HEK293T (cell line): ENCODE measurements around the gene TRIM39.

ENCODE experiments used
- CTCF ChIA-PET: fragments of 350-600 bp; formaldehyde crosslinking; extraction: SDS; loops from one replicate; lab custom pipeline; 2021; ENCODE audit warnings: antibody characterized with exemption, inconsistent platforms; lab: Yijun Ruan, JAX
- POLR2A ChIA-PET: fragments of 350-600 bp; formaldehyde crosslinking; extraction: SDS; loops from one replicate; lab custom pipeline; 2020; ENCODE audit warnings: antibody characterized with exemption, inconsistent platforms; lab: Yijun Ruan, JAX
- DNase-seq: peaks from one replicate; pipeline ENCODE4 v3.0.0; 2012; ENCODE audit warnings: mixed read lengths; ENCODE audit errors: extremely low spot score
- ARNT ChIP-seq: fragments of 450-650 bp; IDR thresholded peaks from 2 replicates; pipeline ENCODE4 v1.6.1; 2017; ENCODE audit warnings: mild to moderate bottlenecking
- BHLHE40 ChIP-seq: fragments of 450-650 bp; IDR thresholded peaks from 2 replicates; pipeline ENCODE4 v1.6.1; 2016; ENCODE audit warnings: mild to moderate bottlenecking, moderate library complexity, borderline replicate concordance
- CTBP1 ChIP-seq: fragments of 450-650 bp; IDR thresholded peaks from 2 replicates; pipeline ENCODE4 v1.6.1; 2016; ENCODE audit warnings: borderline replicate concordance
- ELF4 ChIP-seq: fragments of 450-650 bp; IDR thresholded peaks from 2 replicates; pipeline ENCODE4 v1.6.1; 2017; ENCODE audit warnings: antibody characterized with exemption
- FOXA1 ChIP-seq: fragments of 450-650 bp; IDR thresholded peaks from 2 replicates; pipeline ENCODE4 v1.6.1; 2016; ENCODE audit warnings: mild to moderate bottlenecking
- FOXK2 ChIP-seq: fragments of 450-650 bp; IDR thresholded peaks from 2 replicates; pipeline ENCODE4 v1.6.1; 2016; ENCODE audit warnings: mild to moderate bottlenecking
- FOXM1 ChIP-seq: fragments of 450-650 bp; IDR thresholded peaks from 2 replicates; pipeline ENCODE4 v1.6.1; 2017; ENCODE audit warnings: mild to moderate bottlenecking, borderline replicate concordance
- HDGF ChIP-seq: fragments of 450-650 bp; IDR thresholded peaks from 2 replicates; pipeline ENCODE4 v1.6.1; 2017; ENCODE audit warnings: antibody characterized with exemption, borderline replicate concordance
- L3MBTL2 ChIP-seq: fragments of 450-650 bp; conservative IDR thresholded peaks from 2 replicates; pipeline ENCODE4 v1.6.1; 2016; ENCODE audit warnings: mild to moderate bottlenecking
- LEF1 ChIP-seq: fragments of 450-650 bp; IDR thresholded peaks from 2 replicates; pipeline ENCODE4 v1.6.1; 2017; ENCODE audit warnings: mild to moderate bottlenecking, borderline replicate concordance
- NFRKB ChIP-seq: fragments of 450-650 bp; IDR thresholded peaks from 2 replicates; pipeline ENCODE4 v1.6.1; 2016; ENCODE audit warnings: mild to moderate bottlenecking, moderate library complexity
- SP1 ChIP-seq: fragments of 450-650 bp; IDR thresholded peaks from 2 replicates; pipeline ENCODE4 v1.6.1; 2017
- SUZ12 ChIP-seq: fragments of 450-650 bp; IDR thresholded peaks from 2 replicates; pipeline ENCODE4 v1.6.1; 2016; ENCODE audit warnings: mild to moderate bottlenecking
- TARDBP ChIP-seq: fragments of 450-650 bp; IDR thresholded peaks from 2 replicates; pipeline ENCODE4 v1.6.1; 2016
- ZNF384 ChIP-seq: fragments of 450-650 bp; IDR thresholded peaks from 2 replicates; pipeline ENCODE4 v1.6.1; 2016
- TF ChIP-seq, protein P1 (sequence below): fragments of 450-650 bp; IDR thresholded peaks from 2 replicates; pipeline ENCODE4 v1.6.1; 2016

The TRIM39 gene

DNA sequence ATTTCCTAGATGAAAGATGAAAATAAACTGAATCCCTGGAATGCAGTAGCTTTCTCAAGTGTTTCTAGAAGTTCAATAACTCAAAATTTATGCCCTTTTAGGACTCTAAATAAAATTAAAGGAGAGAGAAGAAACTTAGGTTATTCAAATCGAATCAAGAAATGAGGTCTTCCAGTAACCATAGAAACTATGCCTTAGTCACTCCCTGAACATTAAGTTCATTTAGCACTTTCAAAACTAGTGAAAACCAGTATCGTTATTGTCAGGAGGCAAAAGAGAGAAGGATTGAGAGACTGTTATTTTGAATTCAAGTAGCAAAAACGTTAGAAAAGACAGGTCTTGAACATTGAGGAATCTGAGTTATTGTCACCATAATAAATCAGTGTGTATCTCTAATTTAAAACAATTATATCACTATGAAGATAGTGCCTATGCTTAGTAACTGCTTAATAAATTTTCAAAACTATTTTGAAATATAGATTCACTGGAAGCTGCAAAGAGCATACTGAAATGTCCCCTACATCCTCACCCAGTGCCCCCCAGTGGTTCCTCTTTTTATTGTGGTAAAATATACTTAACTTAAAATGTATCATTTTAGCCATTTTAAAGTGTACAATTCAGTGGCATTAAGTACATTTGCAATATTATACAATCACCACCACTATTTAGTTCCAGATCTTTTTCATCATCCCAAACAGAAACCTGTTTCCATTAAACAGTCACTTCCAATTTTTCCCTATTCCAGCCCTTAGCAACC is 22.9 kb downstream of the TRIM39 start:
- no peak for TF ChIP-seq ARNT
- no peak for TF ChIP-seq ZNF384
- TF ChIP-seq TARDBP, result no peak
- no peak for TF ChIP-seq CTBP1
- no peak for TF ChIP-seq NFRKB
- no peak for TF ChIP-seq FOXA1
- no peak for TF ChIP-seq HDGF
- TF ChIP-seq FOXK2, result no peak
- no peak for TF ChIP-seq L3MBTL2
- ChIA-PET CTCF (no interaction called here), POLR2A (interaction anchor here (0.9 kb wide), 1 partner anchor 23 kb away, joined by 3 read pairs; the partner anchor contains the start of gene TRIM39)
- no peak for DNase-seq

DNA sequence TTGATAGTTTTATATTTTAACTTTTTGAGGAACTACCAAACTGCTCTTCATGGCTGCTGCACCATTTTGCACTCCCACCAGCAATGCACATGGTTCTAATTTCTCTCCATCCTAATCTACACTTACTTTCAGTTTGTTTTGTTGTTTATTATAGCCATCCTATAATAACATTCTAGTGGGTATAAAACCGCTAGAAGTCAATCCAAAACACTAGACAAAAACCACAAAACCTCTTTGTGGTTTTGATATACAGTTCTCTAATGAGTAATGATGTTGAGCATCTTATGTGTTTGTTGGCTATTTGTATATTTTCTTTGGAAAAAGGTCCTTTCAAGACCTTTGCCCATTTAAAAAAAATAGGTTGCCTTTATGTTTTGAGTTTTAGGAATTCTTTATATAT is 23.8 kb downstream of the TRIM39 start:
- ChIA-PET CTCF (no interaction called here), POLR2A (interaction anchor here (0.9 kb wide), 1 partner anchor 24 kb away, joined by 3 read pairs; the partner anchor contains the start of gene TRIM39)
- DNase-seq, result no peak
- TF ChIP-seq BHLHE40 (no peak), SP1 (no peak), FOXM1 (no peak), ARNT (no peak), FOXA1 (no peak), LEF1 (no peak), SUZ12 (no peak), ELF4 (no peak), ZNF384 (no peak), TARDBP (no peak)

DNA sequence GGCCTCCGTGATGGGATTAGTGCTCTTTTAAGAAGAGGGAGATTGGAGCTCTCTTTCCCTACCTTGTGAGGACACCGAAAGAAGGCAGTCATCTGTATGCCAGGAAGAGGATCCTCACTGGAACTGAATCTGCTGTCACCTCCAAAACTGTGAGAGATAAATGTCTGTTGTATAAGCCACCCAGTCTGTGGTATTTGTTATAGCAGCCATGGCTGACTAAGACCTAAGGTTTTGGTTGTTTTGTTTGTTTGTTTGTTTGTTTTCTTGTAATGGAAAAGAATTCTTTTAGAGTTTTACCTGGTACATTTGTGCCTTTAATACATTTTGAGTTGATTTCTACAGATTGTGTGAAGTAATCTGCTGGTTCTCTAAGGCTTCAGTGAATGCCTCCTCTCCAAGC is 25.8 kb downstream of the TRIM39 start:
- POLR2A ChIA-PET, result no interaction called here

DNA sequence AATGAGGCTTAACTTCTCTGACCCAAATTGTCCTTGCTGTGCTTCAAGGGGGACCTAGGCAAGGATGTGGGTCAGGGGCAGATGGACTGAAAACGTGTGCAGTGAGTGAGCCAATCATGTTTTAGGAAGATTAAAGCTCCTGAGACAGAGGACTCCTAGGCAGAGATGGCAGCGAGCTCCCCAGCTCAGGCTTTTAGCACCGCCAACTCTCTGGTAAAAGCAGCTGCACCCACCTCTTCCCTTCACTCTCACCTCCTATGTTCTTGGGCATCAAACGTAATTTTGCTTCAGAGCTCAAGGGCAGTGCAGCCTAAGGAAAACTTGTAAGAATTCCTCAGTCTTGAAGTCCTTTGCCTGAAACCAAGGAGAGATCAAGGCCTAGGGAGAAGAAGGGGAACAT is 28.6 kb downstream of the TRIM39 start:
- ChIA-PET CTCF (no interaction called here), POLR2A (interaction anchor here (1.4 kb wide), 1 partner anchor 29 kb away, joined by 4 read pairs; no protein-coding TSS in a partner anchor)
- no peak for DNase-seq
- TF ChIP-seq HDGF (no peak), ELF4 (no peak), ZNF384 (no peak), ARNT (no peak), SP1 (no peak), CTBP1 (no peak), FOXA1 (no peak), FOXM1 (no peak), SUZ12 (no peak), LEF1 (no peak), BHLHE40 (no peak), L3MBTL2 (no peak), NFRKB (no peak), TARDBP (no peak), FOXK2 (no peak)
- TF ChIP-seq, protein P1, sequence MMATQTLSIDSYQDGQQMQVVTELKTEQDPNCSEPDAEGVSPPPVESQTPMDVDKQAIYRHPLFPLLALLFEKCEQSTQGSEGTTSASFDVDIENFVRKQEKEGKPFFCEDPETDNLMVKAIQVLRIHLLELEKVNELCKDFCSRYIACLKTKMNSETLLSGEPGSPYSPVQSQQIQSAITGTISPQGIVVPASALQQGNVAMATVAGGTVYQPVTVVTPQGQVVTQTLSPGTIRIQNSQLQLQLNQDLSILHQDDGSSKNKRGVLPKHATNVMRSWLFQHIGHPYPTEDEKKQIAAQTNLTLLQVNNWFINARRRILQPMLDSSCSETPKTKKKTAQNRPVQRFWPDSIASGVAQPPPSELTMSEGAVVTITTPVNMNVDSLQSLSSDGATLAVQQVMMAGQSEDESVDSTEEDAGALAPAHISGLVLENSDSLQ, result no peak

More for the DNA sequence above, 25.8 kb downstream of the TRIM39 start:
- CTCF ChIA-PET, result interaction anchor here (0.7 to 1.1 kb wide), 3 partner anchors 14 to 101 kb away, joined by 3 read pairs; no protein-coding TSS in a partner anchor
- TF ChIP-seq FOXM1 (no peak), ARNT (no peak), L3MBTL2 (no peak), CTBP1 (no peak), LEF1 (no peak), ZNF384 (no peak), HDGF (no peak), SUZ12 (no peak), TARDBP (no peak)
- TF ChIP-seq, protein P1, result no peak
- DNase-seq, result no peak

DNA sequence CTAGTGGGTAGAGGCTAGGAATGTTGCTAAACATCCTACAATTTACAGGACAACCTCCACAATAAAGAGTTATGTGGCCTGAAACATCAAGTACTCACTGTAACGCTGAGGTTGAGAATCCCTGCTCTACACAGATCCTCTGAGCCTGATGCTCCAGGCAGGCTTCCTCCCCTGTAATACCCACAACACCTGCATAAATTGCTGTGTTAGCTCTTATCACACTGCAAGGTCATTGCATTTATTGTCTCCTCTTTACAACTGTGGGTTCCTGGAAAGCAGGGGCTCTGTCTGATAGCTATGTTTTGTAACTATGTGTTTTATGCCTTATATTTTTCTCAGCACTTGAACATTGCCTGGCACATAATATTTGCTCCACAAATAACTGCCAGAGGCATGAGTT is 29.8 kb downstream of the TRIM39 start:
- TF ChIP-seq CTBP1 (no peak), BHLHE40 (no peak), ZNF384 (no peak), FOXK2 (no peak), SP1 (no peak), LEF1 (no peak), SUZ12 (no peak), L3MBTL2 (no peak), HDGF (no peak), TARDBP (no peak), ELF4 (no peak), FOXA1 (no peak), ARNT (no peak)
- TF ChIP-seq, protein P1, result no peak
- CTCF ChIA-PET, result interaction anchor here (0.6 kb wide), 1 partner anchor 37 kb away, joined by 7 read pairs; no protein-coding TSS in a partner anchor
- POLR2A ChIA-PET, result no interaction called here
- no peak for DNase-seq
